ENCODE data around the gene CDCP1. TPM values are rescaled to one million over a fixed set of nuclear protein-coding genes. Genes with fewer than 3 reads are reported as not detected.
A peak's percentile ranks its signal among the peaks of the same experiment; 100 is the strongest.
"Not testable (repeated sequence)": the region's sequence is repeated elsewhere in the genome, so short reads cannot be mapped to it uniquely, and the experiment has no call there.

The CDCP1 gene
- total RNA-seq, 1 donor from 2014 or later = 28.7 TPM

GRCh38 chr3:45152307-45152706 is 6.1 kb upstream of the CDCP1 start:
- no peaks in the 10 kb centered on the region for H3K4me1 ChIP-seq
- no peak for ATAC-seq
- H3K27me3 ChIP-seq (ENCODE audit: low read depth) = peaks cover 7% of the 10 kb centered on the region

GRCh38 chr3:45151100-45151499 is 4.9 kb upstream of the CDCP1 start:
- no peak for TF ChIP-seq CTCF (IDR thresholded peaks at IDR 0.05)
- ATAC-seq (no peak), DNase-seq (no peak)
- intact Hi-C loops (cut with DNase I) = no loop called here
- Histone ChIP-seq H3K27me3 (ENCODE audit: low read depth) (peaks cover 13% of the 10 kb centered on the region), H3K4me3 (no peak overlapping the region), H3K4me1 (no peaks in the 10 kb centered on the region), H3K27ac (no peak overlapping the region), H3K9me3 (peaks cover 10% of the 10 kb centered on the region), H3K36me3 (no peaks in the 10 kb centered on the region)

More at GRCh38 chr3:45152307-45152706, 6.1 kb upstream of the CDCP1 start:
- intact Hi-C loops (cut with DNase I) = no loop called here
- Histone ChIP-seq H3K9me3 (peaks cover 10% of the 10 kb centered on the region), H3K36me3 (no peaks in the 10 kb centered on the region), H3K27ac (no peak overlapping the region), H3K4me3 (no peak overlapping the region)
- DNase-seq = no peak
- no peak for TF ChIP-seq CTCF (IDR thresholded peaks at IDR 0.05)

- no peak for TF ChIP-seq CTCF (IDR thresholded peaks at IDR 0.05)
- Histone ChIP-seq H3K36me3 (no peaks in the 10 kb centered on the region), H3K27ac (no peak overlapping the region), H3K4me3 (no peak overlapping the region), H3K4me1 (peaks cover 17% of the 10 kb centered on the region), H3K9me3 (peaks cover 10% of the 10 kb centered on the region), H3K27me3 (ENCODE audit: low read depth) (peaks cover 23% of the 10 kb centered on the region)
- DNase-seq (no peak), ATAC-seq (no peak)
- intact Hi-C loops (cut with DNase I) = no loop called here
These were observed 2.7 kb upstream of the CDCP1 start for GRCh38 chr3:45148921-45149320.

GRCh38 chr3:45145223-45145622 is 955 bp downstream of the CDCP1 start:
- Histone ChIP-seq H3K27me3 (ENCODE audit: low read depth) (peaks cover 23% of the 10 kb centered on the region), H3K36me3 (no peaks in the 10 kb centered on the region), H3K27ac (peak overlapping the region; percentile 72), H3K4me3 (peak overlapping the region; percentile 63), H3K9me3 (no peaks in the 10 kb centered on the region), H3K4me1 (peaks cover 17% of the 10 kb centered on the region)
- TF ChIP-seq CTCF (IDR thresholded peaks at IDR 0.05) = no peak
- no peak for DNase-seq
- ATAC-seq = peak; percentile 6 to 39
- intact Hi-C loops (cut with DNase I) = no loop called here

- Histone ChIP-seq H3K36me3 (no peaks in the 10 kb centered on the region), H3K4me1 (peaks cover 28% of the 10 kb centered on the region), H3K9me3 (no peaks in the 10 kb centered on the region), H3K27me3 (ENCODE audit: low read depth) (peaks cover 23% of the 10 kb centered on the region), H3K27ac (peak overlapping the region; percentile 72), H3K4me3 (peak overlapping the region; percentile 63)
- DNase-seq (no peak), ATAC-seq (peak; percentile 32 to 49)
- intact Hi-C loops (cut with DNase I) = no loop called here
- no peak for TF ChIP-seq CTCF (IDR thresholded peaks at IDR 0.05)
These were observed 2.2 kb downstream of the CDCP1 start for GRCh38 chr3:45143673-45144671.

GRCh38 chr3:45140770-45141155 is 5.4 kb downstream of the CDCP1 start:
- peaks cover 39% of the 10 kb centered on the region for H3K4me1 ChIP-seq
- H3K27ac ChIP-seq; ATAC-seq; H3K4me3 ChIP-seq; H3K36me3 ChIP-seq; H3K9me3 ChIP-seq; intact Hi-C loops (cut with DNase I); DNase-seq; H3K27me3 ChIP-seq (ENCODE audit: low read depth): not testable (repeated sequence)
